CD14-positive monocyte (primary cell): ENCODE results near the gene DTX1. TPM values are rescaled to one million over a fixed set of nuclear protein-coding genes. Genes with fewer than 3 reads are reported as not detected.

ENCODE experiments used
- DNase-seq, 3 donors: peaks; one replicate each; pipeline ENCODE4 v3.0.0-alpha.2; 2011 to 2022
- H2AFZ ChIP-seq: 2 replicates; pipeline ENCODE4 v1.6.0; 2012; ENCODE audit warnings: mild to moderate bottlenecking, low read depth, low read length, inconsistent platforms; ENCODE audit not compliant: insufficient read depth, poor library complexity, severe bottlenecking
- H3K27ac ChIP-seq, 2 donors: 1 replicate in 1 of 2; 2 replicates in 1 of 2; pipeline ENCODE4 v1.5.1; 2012 to 2013; ENCODE audit warnings: low read length in 2 of 2, control low read depth in 1 of 2, inconsistent platforms in 1 of 2, low read depth in 1 of 2, mild to moderate bottlenecking in 1 of 2
- H3K27me3 ChIP-seq, 2 donors: one replicate each; pipeline versions ENCODE4 v1.6.0 to v1.6.1; 2011 to 2013; ENCODE audit warnings: low read length in 2 of 2; ENCODE audit not compliant: control insufficient read depth in 2 of 2, insufficient read depth in 2 of 2
- H3K36me3 ChIP-seq, 2 donors: replicated peaks in 1 of 2; 1 replicate in 1 of 2; 2 replicates in 1 of 2; pipeline versions ENCODE4 v1.5.1 to v1.6.1; 2012 to 2013; ENCODE audit warnings: low read length in 2 of 2, control low read depth in 1 of 2, inconsistent platforms in 1 of 2, mild to moderate bottlenecking in 1 of 2; ENCODE audit not compliant: insufficient read depth in 2 of 2, control insufficient read depth in 1 of 2
- H3K4me1 ChIP-seq, 2 donors: 1 replicate in 1 of 2; 2 replicates in 1 of 2; pipeline versions ENCODE4 v1.5.1 to v1.6.1; 2012 to 2013; ENCODE audit warnings: low read length in 2 of 2, control low read depth in 1 of 2, inconsistent platforms in 1 of 2, mild to moderate bottlenecking in 1 of 2, moderate library complexity in 1 of 2; ENCODE audit not compliant: insufficient read depth in 2 of 2, control insufficient read depth in 1 of 2
- H3K4me2 ChIP-seq: replicated peaks from 2 replicates; pipeline ENCODE3; 2012; ENCODE audit warnings: low read length, moderate library complexity, mild to moderate bottlenecking; ENCODE audit not compliant: poor library complexity, severe bottlenecking; ENCODE audit errors: extremely low read depth
- H3K4me3 ChIP-seq, 3 experiments: fragments of 200-600 bp in 1 of 3; sonication (generic) in 1 of 3; replicated peaks in 1 of 3; 1 replicate in 2 of 3; 2 replicates in 1 of 3; pipeline ENCODE4 v1.5.1; 2011 to 2013; ENCODE audit warnings: low read length in 3 of 3, mild to moderate bottlenecking in 3 of 3, control low read depth in 2 of 3, low read depth in 2 of 3, inconsistent platforms in 1 of 3, moderate library complexity in 1 of 3
- H3K79me2 ChIP-seq: 2 replicates; pipeline ENCODE4 v1.6.0; 2012; ENCODE audit warnings: mild to moderate bottlenecking, control low read depth, inconsistent platforms, low read length, moderate library complexity; ENCODE audit not compliant: insufficient read depth
- H3K9ac ChIP-seq: 2 replicates; pipeline ENCODE4 v1.6.0; 2017; ENCODE audit warnings: low read length, mild to moderate bottlenecking; ENCODE audit not compliant: insufficient read depth, poor library complexity, severe bottlenecking
- H3K9me3 ChIP-seq, 2 donors: replicated peaks in 1 of 2; 1 replicate in 1 of 2; 2 replicates in 1 of 2; pipeline versions ENCODE4 v1.5.1 to v1.6.1; 2012 to 2013; ENCODE audit warnings: low read length in 2 of 2, control low read depth in 1 of 2; ENCODE audit not compliant: control insufficient read depth in 1 of 2, insufficient read depth in 1 of 2
- H4K20me1 ChIP-seq: 2 replicates; pipeline ENCODE4 v1.6.0; 2012; ENCODE audit warnings: mild to moderate bottlenecking, low read length, control low read depth, moderate library complexity; ENCODE audit not compliant: insufficient read depth
- H3K27ac Mint-ChIP-seq, 7 donors: one replicate each; pipeline ENCODE4 v1.8.0; 2020; ENCODE audit warnings: mild to moderate bottlenecking in 7 of 7, mixed read lengths in 7 of 7, moderate library complexity in 6 of 7, inconsistent platforms in 2 of 7
- H3K27me3 Mint-ChIP-seq, 3 donors: one replicate each; pipeline ENCODE4 v1.8.0; 2021 to 2022; ENCODE audit warnings: low read depth in 3 of 3, mild to moderate bottlenecking in 3 of 3, mixed read lengths in 3 of 3, moderate library complexity in 3 of 3, inconsistent platforms in 1 of 3
- H3K36me3 Mint-ChIP-seq, 2 donors: one replicate each; pipeline ENCODE4 v1.8.0; 2020; ENCODE audit warnings: mixed read lengths in 2 of 2, inconsistent platforms in 1 of 2, mild to moderate bottlenecking in 1 of 2
- H3K4me1 Mint-ChIP-seq: one replicate; pipeline ENCODE4 v1.8.0; 2020; ENCODE audit warnings: mild to moderate bottlenecking, mixed read lengths
- H3K4me3 Mint-ChIP-seq, 2 donors: one replicate each; pipeline ENCODE4 v1.8.0; 2020; ENCODE audit warnings: mild to moderate bottlenecking in 2 of 2, mixed read lengths in 2 of 2, moderate library complexity in 1 of 2
- H3K9me3 Mint-ChIP-seq, 7 donors: one replicate each; pipeline ENCODE4 v1.8.0; 2020 to 2022; ENCODE audit warnings: mixed read lengths in 7 of 7, mild to moderate bottlenecking in 6 of 7, moderate library complexity in 6 of 7, inconsistent platforms in 2 of 7
- CTCF ChIP-seq: fragments of 200-600 bp; IDR thresholded peaks from one replicate; pipeline ENCODE4 v1.8.0; 2022; ENCODE audit warnings: antibody characterized with exemption, mild to moderate bottlenecking
- WGBS: methylation state at CpG from one replicate; pipeline ENCODE4 v1.1.5; 2013; ENCODE audit warnings: missing lambda C conversion rate; ENCODE audit not compliant: insufficient coverage; 5-methylcytosine and 5-hydroxymethylcytosine counted together
- intact Hi-C, 2 donors: fragments of 100-400 bp; cut with micrococcal nuclease; formaldehyde crosslinking; loops; one replicate each; pipeline versions ENCODE4 v1.15.0 to v1.15.1; 2023
- polyA plus RNA-seq, 3 donors: library from polyadenylated mRNA; depleted of rRNA in 1 of 3; unstranded in 2 of 3; stranded (reverse) in 1 of 3; fragments of 300-500 nt in 2 of 3; fragments of >200 nt in 1 of 3; fragmentation: Illumina TruSeq in 2 of 3; gene quantifications; 1 replicate in 2 of 3; 2 replicates in 1 of 3; pipeline ENCODE4 v1.2.3, GENCODE V29; 2012 to 2021

DTX1 gene
- polyA plus RNA-seq, 3 donors = 0.04 TPM; not detected in 1

- H3K27ac ChIP-seq = peak overlapping the region; percentile 83 to 84
Measured at GRCh38 chr12:113041560-113041959, 15.0 kb upstream of the DTX1 start.

GRCh38 chr12:113043240-113043639 is 13.3 kb upstream of the DTX1 start:
- Histone ChIP-seq H2AFZ (no peak overlapping the region), H3K27me3 (no peaks in the 10 kb centered on the region), H3K36me3 (no peaks in the 10 kb centered on the region), H3K9me3 (no peaks in the 10 kb centered on the region), H3K4me2 (no peak overlapping the region), H3K4me1 (peaks cover 23 to 30% of the 10 kb centered on the region in 2 donors), H3K9ac (no peak overlapping the region), H3K4me3 (no peak overlapping the region), H3K27ac (no peak overlapping the region), H4K20me1 (no peaks in the 10 kb centered on the region), H3K79me2 (no peaks in the 10 kb centered on the region)
- DNase-seq = no peak
- Mint-ChIP-seq H3K27me3 (peaks cover 2 to 21% (median 17%) of the 10 kb centered on the region in 3 donors), H3K36me3 (no peaks in the 10 kb centered on the region), H3K9me3 (peaks cover 0 to 6% (median 2%) of the 10 kb centered on the region in 7 donors), H3K4me3 (no peak overlapping the region), H3K4me1 (peaks cover 35% of the 10 kb centered on the region), H3K27ac (peak overlapping the region in 1 of 7 donors; percentile 26)
- no peak for TF ChIP-seq CTCF
- intact Hi-C loops = no loop called here
- WGBS = 73% methylated on average over 4 of the region's 8 CpGs

More at GRCh38 chr12:113041560-113041959, 15.0 kb upstream of the DTX1 start:
- TF ChIP-seq CTCF = no peak
- Histone ChIP-seq H3K4me2 (peak overlapping the region; percentile 43), H3K9ac (no peak overlapping the region), H3K4me1 (peaks cover 23 to 44% of the 10 kb centered on the region in 2 donors), H4K20me1 (no peaks in the 10 kb centered on the region), H3K9me3 (no peaks in the 10 kb centered on the region), H3K4me3 (peak overlapping the region in 1 of 3 experiments; percentile 44), H3K27me3 (no peaks in the 10 kb centered on the region), H3K36me3 (no peaks in the 10 kb centered on the region), H3K79me2 (no peaks in the 10 kb centered on the region), H2AFZ (no peak overlapping the region)
- DNase-seq = no peak
- no peak overlapping the region for H3K4me3 Mint-ChIP-seq
- peak overlapping the region; percentile 89 to 95 (median 94) for H3K27ac Mint-ChIP-seq
- H3K36me3 Mint-ChIP-seq = no peaks in the 10 kb centered on the region
- intact Hi-C loops = no loop called here
- peaks cover 0 to 6% (median 2%) of the 10 kb centered on the region in 7 donors for H3K9me3 Mint-ChIP-seq
- no CpG with 5 or more reads among the region's 7 CpGs for WGBS
- peaks cover 40% of the 10 kb centered on the region for H3K4me1 Mint-ChIP-seq
- peaks cover 0 to 16% (median 16%) of the 10 kb centered on the region in 3 donors for H3K27me3 Mint-ChIP-seq
